Mesothelial cell of epicardium (in vitro differentiated cells): ENCODE data around the gene PGAP2. TPM values are rescaled to one million over a fixed set of nuclear protein-coding genes. Genes with fewer than 3 reads are reported as not detected.

Experiments
- DNase-seq, 2 experiments: peaks; one replicate each; pipeline ENCODE4 v3.0.0; 2021; ENCODE audit warnings: low spot score in 2 of 2; ENCODE audit not compliant: unreplicated experiment in 2 of 2
- H3K27ac Mint-ChIP-seq: 2 replicates; pipeline ENCODE4 v1.8.0; 2021; ENCODE audit warnings: mixed read lengths
- H3K27me3 Mint-ChIP-seq: 2 replicates; pipeline ENCODE4 v1.8.0; 2021; ENCODE audit warnings: low read depth, mixed read lengths
- H3K36me3 Mint-ChIP-seq: 2 replicates; pipeline ENCODE4 v1.8.0; 2021; ENCODE audit warnings: mixed read lengths
- H3K4me1 Mint-ChIP-seq: 2 replicates; pipeline ENCODE4 v1.8.0; 2021; ENCODE audit warnings: mixed read lengths
- H3K4me3 Mint-ChIP-seq: 2 replicates; pipeline ENCODE4 v1.8.0; 2021; ENCODE audit warnings: mild to moderate bottlenecking, moderate library complexity, mixed read lengths
- H3K9me3 Mint-ChIP-seq: 2 replicates; pipeline ENCODE4 v1.8.0; 2021; ENCODE audit warnings: mixed read lengths
- CTCF ChIP-seq: fragments of 200-600 bp; sonication (generic); IDR thresholded peaks from one replicate; pipeline ENCODE4 v1.5.0; 2021; ENCODE audit warnings: antibody characterized with exemption; ENCODE audit not compliant: unreplicated experiment
- total RNA-seq: library from RNA; stranded (reverse); gene quantifications from 3 replicates; pipeline ENCODE4 v1.2.1, GENCODE V29; 2021

The PGAP2 gene
- total RNA-seq, 1 donor from 2014 or later, result 47.6 TPM

- Mint-ChIP-seq H3K27me3 (no peaks in the 10 kb centered on the region), H3K36me3 (no peaks in the 10 kb centered on the region), H3K4me3 (no peak overlapping the region), H3K9me3 (no peaks in the 10 kb centered on the region), H3K4me1 (peaks cover 23% of the 10 kb centered on the region), H3K27ac (peak overlapping the region; percentile 35)
- no peak for DNase-seq
- TF ChIP-seq CTCF, result no peak
These were observed 8.5 kb upstream of the PGAP2 start for GRCh38 chr11:3799873-3800272.

GRCh38 chr11:3802011-3802790 is 6.2 kb upstream of the PGAP2 start:
- no peak overlapping the region for H3K27ac Mint-ChIP-seq
- H3K27me3 Mint-ChIP-seq, result no peaks in the 10 kb centered on the region
- H3K4me1 Mint-ChIP-seq, result peaks cover 6% of the 10 kb centered on the region
- no peak overlapping the region for H3K4me3 Mint-ChIP-seq
- no peak for DNase-seq
- TF ChIP-seq CTCF, result no peak
- H3K9me3 Mint-ChIP-seq, result no peaks in the 10 kb centered on the region
- H3K36me3 Mint-ChIP-seq, result no peaks in the 10 kb centered on the region

GRCh38 chr11:3803726-3804495 is 4.4 kb upstream of the PGAP2 start:
- H3K27ac Mint-ChIP-seq, result no peak overlapping the region
- no peak overlapping the region for H3K4me3 Mint-ChIP-seq
- H3K4me1 Mint-ChIP-seq, result peaks cover 9% of the 10 kb centered on the region
- no peak for DNase-seq
- no peaks in the 10 kb centered on the region for H3K27me3 Mint-ChIP-seq
- H3K36me3 Mint-ChIP-seq, result no peaks in the 10 kb centered on the region
- H3K9me3 Mint-ChIP-seq, result no peaks in the 10 kb centered on the region
- TF ChIP-seq CTCF, result no peak

GRCh38 chr11:3808861-3809623 is 682 bp downstream of the PGAP2 start:
- Mint-ChIP-seq H3K4me1 (peaks cover 15% of the 10 kb centered on the region), H3K36me3 (peaks cover 5% of the 10 kb centered on the region), H3K4me3 (peak overlapping the region; percentile 97), H3K27ac (peak overlapping the region; percentile 57), H3K27me3 (no peaks in the 10 kb centered on the region), H3K9me3 (no peaks in the 10 kb centered on the region)
- no peak for TF ChIP-seq CTCF
- DNase-seq, result no peak

- Mint-ChIP-seq H3K9me3 (no peaks in the 10 kb centered on the region), H3K4me1 (peaks cover 15% of the 10 kb centered on the region), H3K36me3 (peaks cover 5% of the 10 kb centered on the region), H3K4me3 (no peak overlapping the region), H3K27me3 (no peaks in the 10 kb centered on the region), H3K27ac (no peak overlapping the region)
- no peak for TF ChIP-seq CTCF
- no peak for DNase-seq
These were observed 1.2 kb downstream of the PGAP2 start for GRCh38 chr11:3809624-3809928.
